ENCODE measurements around the gene KCNJ15.

GRCh38 chr21:38329162-38329561, 72.4 kb downstream of the KCNJ15 start:
- TF ChIP-seq POLR2A (IDR thresholded peaks at IDR 0.05): no peak
- no peak for TF ChIP-seq CTCF (IDR thresholded peaks at IDR 0.05)

Measured in esophagus squamous epithelium (tissue), 4 donors.